HepG2 (cell line): ENCODE data around the gene CD8A. TPM values are rescaled to one million over a fixed set of nuclear protein-coding genes. Genes with fewer than 3 reads are reported as not detected.

Experiments
- AFF4 ChIP-seq: sonication (generic); formaldehyde crosslinking; IDR thresholded peaks from 2 replicates; pipeline ENCODE4 v1.4.0; 2020; ENCODE audit warnings: missing genetic modification reagents
- DBP ChIP-seq: sonication (generic); formaldehyde crosslinking; IDR thresholded peaks from 2 replicates; pipeline ENCODE4 v1.4.0; 2020; ENCODE audit warnings: missing genetic modification reagents; ENCODE audit errors: not compliant biosample characterization
- GABPB1 ChIP-seq: IDR thresholded peaks from 2 replicates; pipeline ENCODE4 v1.6.1; 2016; ENCODE audit warnings: mild to moderate bottlenecking, missing genetic modification reagents, moderate library complexity, missing compliant biosample characterization
- GATAD1 ChIP-seq: IDR thresholded peaks from 2 replicates; pipeline ENCODE4 v1.6.1; 2016; ENCODE audit warnings: missing genetic modification reagents, missing compliant biosample characterization
- JUN ChIP-seq: sonication (generic); formaldehyde crosslinking; IDR thresholded peaks from 2 replicates; pipeline ENCODE4 v1.4.0; 2020; ENCODE audit warnings: mild to moderate bottlenecking, missing genetic modification reagents
- MEIS2 ChIP-seq: sonication (generic); formaldehyde crosslinking; IDR thresholded peaks from 2 replicates; pipeline ENCODE4 v1.9.0; 2021; ENCODE audit warnings: mild to moderate bottlenecking, missing genetic modification reagents
- PRDM15 ChIP-seq: sonication (generic); formaldehyde crosslinking; IDR thresholded peaks from 2 replicates; pipeline ENCODE4 v1.4.0; 2020; ENCODE audit warnings: missing genetic modification reagents
- SP140L ChIP-seq: sonication (generic); formaldehyde crosslinking; IDR thresholded peaks from 2 replicates; pipeline ENCODE4 v1.4.0; 2020; ENCODE audit warnings: missing genetic modification reagents, borderline replicate concordance
- SSRP1 ChIP-seq: IDR thresholded peaks from 2 replicates; pipeline ENCODE4 v1.6.1; 2016; ENCODE audit warnings: control low read depth
- ZBTB42 ChIP-seq: sonication (generic); formaldehyde crosslinking; IDR thresholded peaks from 2 replicates; pipeline ENCODE4 v1.5.0; 2020; ENCODE audit warnings: mild to moderate bottlenecking, missing genetic modification reagents
- ZC3H13 ChIP-seq: sonication (generic); formaldehyde crosslinking; IDR thresholded peaks from 2 replicates; pipeline ENCODE4 v1.8.1; 2023; ENCODE audit warnings: mild to moderate bottlenecking, missing genetic modification reagents, moderate library complexity
- ZEB1 ChIP-seq: IDR thresholded peaks from 2 replicates; pipeline ENCODE4 v1.6.1; 2012; ENCODE audit warnings: mild to moderate bottlenecking, low read depth, inconsistent platforms; ENCODE audit not compliant: insufficient replicate concordance
- ZNF276 ChIP-seq: sonication (generic); formaldehyde crosslinking; IDR thresholded peaks from 2 replicates; pipeline ENCODE4 v1.4.0; 2020; ENCODE audit warnings: mild to moderate bottlenecking, low read depth, missing genetic modification reagents
- ZNF512 ChIP-seq: sonication (generic); formaldehyde crosslinking; IDR thresholded peaks from 2 replicates; pipeline ENCODE4 v1.4.0; 2020; ENCODE audit warnings: mild to moderate bottlenecking, missing genetic modification reagents
- ZNF580 ChIP-seq: IDR thresholded peaks from 2 replicates; pipeline ENCODE4 v1.6.1; 2016; ENCODE audit warnings: low read depth, borderline replicate concordance
- polyA plus RNA-seq, 8 experiments: library from polyadenylated mRNA; depleted of rRNA in 3 of 8; stranded (reverse) in 7 of 8; unstranded in 1 of 8; fragments of >200 nt; fragmentation: Illumina TruSeq in 4 of 8; extraction: Trizol in 4 of 8; gene quantifications; 2 replicates each; pipeline versions ENCODE4 v1.2.1 to v1.2.3, GENCODE V29; 2011 to 2016; ENCODE audit warnings: low read depth in 4 of 8, missing spikeins in 1 of 8, mixed read lengths in 1 of 8; ENCODE audit not compliant: insufficient read depth in 1 of 8
- total RNA-seq, 5 experiments: library from RNA; depleted of rRNA; stranded (reverse); fragments of >200 nt; fragmentation: Illumina TruSeq; extraction: Trizol; gene quantifications; 2 replicates each; pipeline ENCODE4 v1.2.3, GENCODE V29; 2016; ENCODE audit warnings: low read depth in 1 of 5

Gene CD8A
- total and polyA plus RNA-seq, 2 of the 13 experiments (the other 11 are each of a cell fraction or from before 2014, with no cell fraction given): 0.09 TPM; not detected in 1

- TF ChIP-seq AFF4 (0 out of 2 replicates have a peak, but pooled peaks have one; percentile 43), ZC3H13 (0 out of 2 replicates have a peak, but pooled peaks have one; percentile 54), ZNF512 (CRISPR knock-in tag) (peak; percentile 89), MEIS2 (CRISPR knock-in tag) (peak; percentile 67; the same call in 1 of the 2 replicates), ZEB1 (peak; percentile 79), JUN (0 out of 2 replicates have a peak, but pooled peaks have one; percentile 51), ZNF276 (CRISPR knock-in tag) (peak; percentile 60; the same call in 1 of the 2 replicates), PRDM15 (CRISPR knock-in tag) (no peak), GABPB1 (CRISPR knock-in tag) (peak; percentile 45; the same call in 1 of the 2 replicates), GATAD1 (CRISPR knock-in tag) (peak; percentile 53; the same call in 1 of the 2 replicates), DBP (CRISPR knock-in tag) (no peak), SSRP1 (CRISPR knock-in tag) (no peak), ZNF580 (CRISPR knock-in tag) (peak; percentile 80), ZBTB42 (CRISPR knock-in tag) (0 out of 2 replicates have a peak, but pooled peaks have one; percentile 60), SP140L (CRISPR knock-in tag) (0 out of 2 replicates have a peak, but pooled peaks have one; percentile 51)
Measured at GRCh38 chr2:86808315-86809161, 17.8 kb upstream of the CD8A start (continued).
